UCSD-AML1 (cell line): Measurements from ENCODE around the gene SUSD2.
A peak's percentile ranks its signal among the peaks of the same experiment; 100 is the strongest.

ENCODE experiments used
- DNase-seq: peaks from one replicate; lab custom pipeline; 2025; ENCODE audit not compliant: unreplicated experiment; lab: John Stamatoyannopoulos, UW

Gene SUSD2

DNA sequence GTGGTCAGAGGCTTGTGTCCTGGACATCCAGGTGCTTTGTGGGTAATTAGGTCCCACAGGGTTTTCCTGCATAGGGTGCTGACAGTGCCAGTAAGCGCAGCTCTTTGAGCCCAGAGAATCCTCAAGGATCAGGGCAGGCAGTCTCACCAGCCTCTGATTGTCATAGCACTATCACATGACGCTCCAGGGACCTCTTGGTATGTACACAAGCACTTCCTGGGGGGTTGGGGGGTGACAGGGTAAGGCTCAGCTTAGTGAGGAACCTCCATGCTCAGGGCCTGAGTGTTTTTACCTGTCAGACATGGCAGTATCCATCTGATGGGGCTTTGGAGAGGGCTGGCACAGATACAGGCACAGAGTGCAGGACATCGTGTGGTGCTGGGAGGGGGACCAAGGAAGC lies 27.9 kb upstream of the SUSD2 start:
- DNase-seq: peak; percentile 41

DNA sequence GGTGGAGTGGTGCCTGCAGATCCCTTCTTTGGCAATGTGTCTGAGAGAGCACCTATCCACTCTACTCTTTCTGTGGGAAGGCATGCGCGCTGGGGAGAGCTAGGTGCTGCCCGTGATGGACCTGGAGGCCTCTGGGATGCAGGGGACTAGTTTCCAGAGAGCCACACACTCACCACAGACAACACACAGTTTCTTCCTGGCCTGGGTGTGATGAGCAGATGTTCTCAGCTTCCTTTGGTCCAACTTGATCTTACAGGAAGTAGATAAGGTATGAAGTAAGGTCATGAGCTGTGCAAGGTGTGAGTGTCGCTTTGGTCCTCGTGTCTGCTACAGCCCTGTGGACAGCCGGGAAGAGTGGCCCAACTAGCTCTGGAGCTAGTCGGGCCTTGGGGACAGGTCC lies 27.3 kb upstream of the SUSD2 start:
- DNase-seq: no peak

DNA sequence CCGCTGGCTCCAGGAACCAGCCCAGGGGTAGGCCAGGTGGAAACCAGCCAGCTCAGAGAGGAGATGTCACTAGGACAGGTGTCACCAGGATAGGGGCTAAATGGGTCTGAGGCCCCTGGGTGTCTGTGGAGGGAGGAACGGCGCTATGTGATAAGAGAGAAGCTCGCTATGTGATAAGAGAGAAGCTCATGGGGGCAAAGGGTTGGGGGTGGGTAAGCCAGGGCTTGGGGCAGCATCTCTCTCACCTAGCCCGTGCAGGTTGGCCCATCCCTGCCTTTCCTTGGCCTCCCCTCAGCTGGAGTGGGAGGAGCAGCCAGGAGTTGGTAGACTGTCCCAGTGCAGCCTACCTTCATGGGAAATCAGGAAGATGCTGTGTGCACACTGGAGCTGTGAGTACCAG lies 26.5 kb upstream of the SUSD2 start:
- DNase-seq: no peak

DNA sequence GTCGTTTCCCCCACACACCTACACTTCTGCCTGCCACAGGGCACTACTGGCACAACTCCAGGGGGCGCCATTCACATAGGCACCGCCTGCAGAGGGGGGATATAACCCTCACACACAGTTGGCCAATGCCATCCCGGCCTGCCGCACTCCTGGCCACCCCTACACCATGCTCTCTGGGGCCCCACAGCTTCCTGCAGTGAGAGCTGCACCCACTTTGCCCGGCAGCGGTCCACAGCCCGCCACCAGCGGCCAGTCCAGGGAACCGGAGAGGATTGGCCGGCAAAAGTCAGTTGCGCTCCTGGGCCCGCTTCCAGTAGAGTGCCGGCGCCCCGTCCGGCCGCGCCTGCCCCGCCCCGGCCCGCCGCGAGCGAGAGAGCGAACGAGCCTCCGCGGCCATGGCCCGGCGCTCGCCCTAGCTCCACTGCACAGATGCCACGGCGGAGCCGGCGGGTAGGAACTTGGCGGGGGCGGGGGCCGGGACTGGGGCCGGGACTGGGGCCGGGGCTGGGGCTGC lies 25.6 kb upstream of the SUSD2 start:
- peak; percentile 73 for DNase-seq

DNA sequence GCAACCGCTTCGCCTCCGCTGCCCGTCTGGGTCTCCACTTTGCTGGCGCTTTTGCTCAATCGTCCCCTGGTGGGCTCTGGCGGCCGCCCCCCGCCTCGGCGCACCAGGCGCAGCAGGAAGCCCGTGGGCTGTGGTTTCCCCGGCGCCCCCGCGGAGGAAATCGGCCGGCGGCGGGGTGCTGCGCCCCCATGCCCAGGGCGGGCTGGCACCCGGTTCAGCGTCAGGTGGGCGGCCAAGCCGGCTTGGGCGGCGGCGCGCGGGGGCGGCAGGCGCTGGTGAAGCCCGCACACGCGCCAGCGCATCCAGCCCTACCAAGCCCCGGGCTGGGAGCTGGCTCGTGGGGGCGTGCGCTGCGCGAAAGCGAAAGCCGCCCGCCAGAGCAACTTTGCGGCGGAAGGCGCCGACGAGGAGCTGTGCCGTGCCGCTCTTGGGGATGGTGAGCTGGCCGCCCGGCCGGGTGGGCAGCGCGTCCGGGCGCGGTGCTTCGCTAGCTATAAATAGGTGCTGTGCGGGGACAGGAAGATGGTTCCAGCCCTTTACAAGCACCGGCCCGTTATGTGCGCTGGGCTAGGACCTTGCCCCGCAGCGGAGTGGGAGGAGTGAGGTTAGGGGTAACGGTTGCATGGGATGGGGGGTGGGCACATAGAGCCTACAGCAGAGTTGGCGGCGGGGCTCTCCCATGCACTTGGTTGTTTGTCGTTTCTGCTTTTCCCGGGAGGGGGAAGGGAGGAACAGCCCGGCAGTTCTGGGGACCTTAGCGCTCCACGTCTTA lies 25.0 kb upstream of the SUSD2 start:
- DNase-seq: peak; percentile 70

DNA sequence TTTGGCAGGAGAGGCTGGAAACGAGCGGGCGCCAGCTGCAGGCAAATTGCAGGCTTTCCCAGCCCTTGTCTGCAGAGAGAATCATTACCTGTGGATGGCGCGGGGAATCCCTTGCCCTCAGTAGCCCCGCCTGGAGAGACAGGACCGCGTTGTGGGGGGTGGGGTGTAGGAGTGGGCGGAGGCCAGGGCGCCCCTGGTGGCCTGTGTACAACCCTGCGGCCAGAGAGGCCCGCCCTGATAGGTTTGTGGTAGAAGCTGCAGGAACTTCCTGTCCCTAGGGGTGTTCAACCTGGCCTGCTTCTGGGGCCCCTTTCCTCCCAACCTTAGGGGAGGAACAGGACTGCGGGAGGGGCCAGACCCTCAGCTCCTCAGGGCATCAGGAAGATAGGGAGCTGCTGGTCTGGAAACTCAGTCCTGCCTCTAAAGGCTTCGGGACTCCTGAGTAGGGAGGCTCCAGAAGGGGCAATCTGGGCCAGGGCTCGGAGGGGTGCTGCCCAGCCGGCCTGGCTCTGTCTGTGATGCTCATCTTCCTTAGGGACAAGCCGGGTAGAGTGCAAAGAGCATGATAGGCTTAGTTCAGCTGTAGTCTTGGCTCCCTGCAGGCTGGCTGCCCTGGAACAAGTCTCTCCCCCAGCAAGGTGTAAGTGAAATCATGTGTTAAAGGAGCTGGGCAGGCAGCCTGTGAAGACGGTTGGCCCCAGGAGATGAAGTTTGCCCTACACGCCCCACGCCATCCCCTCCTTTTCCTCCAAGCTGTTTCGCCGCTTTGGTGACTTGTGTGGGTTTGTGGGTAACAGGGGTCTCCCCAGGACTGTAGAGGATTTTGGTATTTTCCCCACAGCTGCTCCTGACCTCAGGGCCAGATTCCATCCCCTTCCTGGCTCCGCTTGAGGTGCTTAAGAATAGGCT lies 24.1 kb upstream of the SUSD2 start:
- DNase-seq: peak; percentile 91

DNA sequence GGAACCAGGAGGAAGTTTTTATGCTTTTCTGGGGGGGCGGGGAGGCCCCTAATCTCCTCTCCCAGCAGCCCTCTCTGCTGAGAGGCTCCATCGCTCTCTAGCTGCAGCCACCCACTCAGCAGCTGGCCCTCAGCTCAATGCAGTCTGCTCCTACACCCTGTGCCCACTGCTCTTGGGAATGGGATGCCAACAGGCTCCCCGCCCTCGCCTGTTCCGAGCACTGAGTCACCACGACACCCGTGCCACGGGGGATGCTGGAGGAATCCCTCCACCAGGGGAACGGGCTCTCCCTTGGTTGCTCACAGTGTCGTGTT lies 23.5 kb upstream of the SUSD2 start:
- DNase-seq: no peak

DNA sequence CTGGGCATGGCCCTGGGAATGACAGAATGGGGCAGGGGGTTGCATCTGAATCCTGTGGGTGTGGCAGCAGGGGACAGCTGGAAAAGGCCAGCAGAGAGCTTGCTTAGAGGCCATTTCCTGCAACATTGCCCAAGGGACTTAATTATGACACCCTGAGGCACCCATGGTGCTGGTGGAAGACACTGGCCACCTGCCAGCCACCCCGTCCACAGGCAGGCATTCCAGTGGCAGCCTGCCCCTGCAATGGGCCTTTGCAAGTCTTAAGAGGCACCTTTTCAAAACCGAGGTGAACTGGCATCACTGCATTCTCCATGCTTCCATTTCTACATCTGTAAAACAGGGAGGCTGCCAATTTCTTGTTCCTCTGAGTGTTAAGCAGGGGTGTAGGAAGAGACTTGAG lies 21.6 kb upstream of the SUSD2 start:
- DNase-seq: no peak

DNA sequence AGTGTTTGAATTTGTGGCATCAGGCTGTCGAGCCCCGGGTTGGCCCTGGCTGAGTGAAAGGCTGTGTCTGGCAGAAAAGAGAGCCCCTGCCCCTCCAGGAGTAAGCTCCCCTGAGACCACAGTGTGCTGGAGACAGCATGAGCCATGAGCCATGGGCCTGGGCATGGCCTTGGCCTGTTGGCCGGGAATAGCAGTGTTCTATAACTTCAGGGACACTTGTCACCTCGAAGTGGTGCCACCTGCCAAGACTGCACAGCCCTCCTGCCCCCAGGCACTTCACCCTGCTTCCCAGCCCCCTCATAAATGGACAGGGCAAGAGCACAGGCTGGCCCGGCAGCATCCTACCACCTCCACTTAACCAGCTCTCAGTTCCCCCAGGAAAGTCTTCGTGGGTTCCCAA lies 20.7 kb upstream of the SUSD2 start:
- DNase-seq: no peak

DNA sequence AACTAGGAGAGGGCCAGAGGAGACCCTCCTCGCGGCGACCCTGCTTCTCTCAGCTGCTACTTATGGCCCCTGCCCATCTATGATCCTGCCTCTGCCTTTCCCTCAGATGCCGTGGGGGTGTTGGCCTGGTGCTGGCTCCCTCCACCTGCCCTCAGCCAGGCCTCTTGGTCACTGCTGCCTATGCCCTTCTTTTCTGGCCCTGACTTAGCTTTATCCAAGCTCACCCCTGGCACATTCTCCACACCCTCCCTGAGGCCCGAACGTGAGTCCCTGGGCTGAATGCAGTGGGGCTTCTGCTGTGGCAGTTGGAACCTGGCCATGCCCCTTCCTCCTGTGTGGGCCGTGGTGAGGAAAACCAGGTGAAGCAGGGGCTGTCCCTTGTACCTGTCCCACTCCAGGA lies 19.8 kb upstream of the SUSD2 start:
- no peak for DNase-seq

DNA sequence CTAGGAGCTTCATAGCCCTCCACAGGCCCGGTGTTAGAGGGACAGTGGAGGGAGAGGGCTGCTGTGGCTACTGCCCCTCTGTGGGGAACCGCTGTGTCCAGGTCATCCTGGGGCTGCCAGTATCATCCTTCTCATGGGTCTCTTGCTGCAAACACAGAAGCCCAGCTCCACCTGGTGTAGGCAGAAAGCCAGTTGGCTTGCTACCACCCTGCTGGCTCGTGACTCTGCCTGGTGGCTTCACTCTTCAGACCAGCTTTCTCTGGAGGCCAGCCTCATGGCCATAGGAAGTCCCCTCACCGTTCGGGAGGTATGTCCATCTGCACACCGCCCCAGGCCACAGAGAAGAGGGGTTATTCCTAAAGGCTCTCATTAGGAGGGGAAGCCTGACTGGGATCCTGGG lies 19.4 kb upstream of the SUSD2 start:
- no peak for DNase-seq

DNA sequence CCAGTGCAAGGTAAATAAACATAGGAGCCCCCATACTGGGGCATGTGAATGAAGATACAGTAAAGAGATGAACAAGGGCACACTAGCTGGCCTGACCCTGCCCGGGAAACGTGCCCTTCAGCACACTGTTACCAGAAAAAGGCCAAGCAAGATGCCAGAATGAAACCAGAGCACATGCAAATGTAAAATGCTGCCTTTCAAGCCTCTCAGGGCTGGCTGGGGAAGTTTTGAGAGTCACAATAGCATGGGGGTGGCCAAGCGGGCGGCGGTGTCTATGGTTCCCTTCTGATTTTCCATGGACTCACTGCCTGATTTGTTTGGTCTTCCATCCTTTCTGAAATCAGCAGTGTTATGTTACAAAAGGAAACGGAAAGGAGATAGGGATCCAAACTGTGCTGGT lies 18.9 kb upstream of the SUSD2 start:
- no peak for DNase-seq

DNA sequence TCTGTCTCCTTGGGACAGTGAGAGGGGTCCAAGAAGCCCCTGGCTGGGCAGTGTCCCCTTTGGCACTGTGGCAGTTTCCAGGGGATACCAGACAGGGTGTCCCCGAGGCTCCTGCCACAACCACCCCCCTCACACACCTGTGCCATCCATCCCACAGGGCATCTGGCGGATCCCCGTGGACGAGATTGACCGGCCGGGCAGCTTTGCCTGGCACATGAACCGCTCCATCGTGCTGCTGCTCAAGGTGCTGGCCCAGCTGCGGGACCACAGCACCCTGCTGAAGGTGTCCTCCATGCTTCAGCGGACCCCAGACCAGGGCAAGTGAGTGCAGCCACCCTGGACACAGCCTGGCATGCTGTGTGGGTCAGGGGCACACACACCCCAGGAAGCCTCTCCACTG lies 17.0 kb upstream of the SUSD2 start:
- no peak for DNase-seq

DNA sequence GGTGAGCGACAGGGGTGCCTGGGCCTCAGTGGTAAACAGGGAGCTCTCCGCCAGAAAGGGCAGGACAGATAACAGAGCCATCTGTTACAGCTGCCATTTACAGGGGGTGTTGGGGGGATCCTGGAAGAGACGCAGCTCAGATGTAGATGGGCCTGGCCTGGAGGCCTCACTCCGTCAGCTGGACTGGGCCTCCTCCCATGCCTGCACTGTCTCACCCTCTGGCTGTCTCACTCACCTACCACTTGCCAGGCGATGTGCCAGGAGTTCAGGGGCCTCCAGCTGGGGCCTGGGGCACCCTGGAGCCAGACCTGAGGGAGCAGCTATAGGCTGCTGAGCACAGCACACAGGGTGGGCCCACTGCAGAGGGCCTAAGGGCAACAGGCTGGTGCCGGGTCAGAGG lies 16.3 kb upstream of the SUSD2 start:
- no peak for DNase-seq

DNA sequence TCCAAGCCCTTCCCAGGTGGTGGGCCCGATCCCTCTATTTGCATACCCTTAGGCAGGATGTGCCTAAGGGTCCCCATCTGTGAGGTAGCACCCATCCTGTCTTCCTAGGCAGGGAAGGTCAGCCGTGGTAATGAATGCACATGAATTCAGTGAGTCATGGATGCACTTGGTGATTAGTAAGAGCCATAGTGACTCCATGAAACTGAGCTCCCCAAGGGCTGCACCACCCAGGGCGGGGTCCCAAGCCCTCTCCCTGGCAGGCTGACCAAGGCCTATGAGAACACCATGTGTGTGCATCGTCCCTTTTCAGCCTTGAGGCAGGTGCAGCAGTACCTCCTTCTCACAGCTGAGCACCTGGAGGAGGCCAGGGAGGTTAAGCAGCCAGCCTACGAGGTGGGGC lies 15.6 kb upstream of the SUSD2 start:
- DNase-seq: no peak

DNA sequence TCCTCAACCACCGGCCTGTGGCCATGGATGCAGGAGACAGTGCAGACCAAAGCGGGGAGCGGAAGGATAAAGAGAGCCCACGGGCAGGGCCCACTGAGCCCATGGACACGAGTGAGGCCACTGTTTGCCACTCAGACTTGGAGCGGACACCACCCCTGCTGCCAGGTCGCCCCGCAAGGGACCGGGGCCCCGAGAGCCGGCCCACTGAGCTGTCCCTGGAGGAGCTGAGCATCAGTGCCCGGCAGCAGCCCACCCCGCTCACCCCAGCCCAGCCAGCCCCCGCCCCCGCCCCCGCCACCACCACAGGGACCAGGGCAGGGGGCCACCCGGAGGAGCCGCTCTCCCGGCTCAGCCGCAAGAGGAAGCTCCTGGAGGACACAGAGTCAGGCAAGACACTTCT lies 14.5 kb upstream of the SUSD2 start:
- DNase-seq: no peak

DNA sequence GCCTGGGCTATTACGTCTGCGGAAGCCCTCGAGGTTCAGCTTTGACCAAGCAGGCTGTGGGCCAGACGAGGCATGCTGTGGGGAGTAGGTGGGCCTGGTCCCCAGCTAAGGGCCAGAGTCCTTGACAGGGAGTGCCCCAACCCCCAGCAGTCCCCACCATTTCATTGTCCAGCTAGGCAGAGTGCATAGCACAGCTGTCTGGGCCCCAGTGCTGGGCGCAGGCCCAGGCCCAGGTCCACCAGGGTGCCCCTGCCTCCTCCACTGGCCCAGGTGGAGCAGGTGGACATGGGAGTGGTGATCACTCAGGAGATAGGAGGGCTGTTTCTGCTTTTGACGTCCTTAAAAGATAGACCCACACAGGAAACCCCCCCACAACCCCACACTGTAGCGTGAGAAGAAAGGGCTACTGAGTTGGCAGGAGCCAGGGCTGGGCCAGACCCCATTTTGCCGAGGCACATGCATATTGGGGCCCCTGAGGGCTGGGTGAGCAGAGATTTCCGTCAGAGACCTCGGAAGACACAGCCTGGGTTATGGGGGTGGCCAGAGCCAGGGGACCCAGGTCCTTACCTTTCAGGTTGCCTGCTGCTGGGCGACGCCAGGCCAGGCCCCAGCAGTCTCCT lies 11.7 kb upstream of the SUSD2 start:
- DNase-seq: no peak

DNA sequence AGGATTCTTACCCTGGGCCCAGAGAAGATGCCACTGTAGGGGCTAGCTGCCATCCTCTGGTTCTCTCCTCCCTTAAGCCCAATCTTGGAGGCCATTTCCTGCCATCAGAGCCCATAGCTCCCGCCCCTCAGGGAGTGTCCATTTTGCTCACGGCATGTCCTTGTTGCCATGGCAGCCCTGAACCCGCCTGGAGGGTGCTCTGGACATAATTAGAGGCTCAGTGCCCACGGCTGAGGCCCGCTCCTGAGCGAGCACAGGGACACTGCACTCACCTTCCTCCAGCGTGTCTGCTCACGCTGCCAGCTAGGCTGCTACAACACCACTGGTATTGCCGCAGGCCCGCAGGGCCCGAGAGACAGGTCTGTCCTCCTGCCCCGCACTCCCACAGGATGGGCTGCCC lies 11.1 kb upstream of the SUSD2 start:
- no peak for DNase-seq

DNA sequence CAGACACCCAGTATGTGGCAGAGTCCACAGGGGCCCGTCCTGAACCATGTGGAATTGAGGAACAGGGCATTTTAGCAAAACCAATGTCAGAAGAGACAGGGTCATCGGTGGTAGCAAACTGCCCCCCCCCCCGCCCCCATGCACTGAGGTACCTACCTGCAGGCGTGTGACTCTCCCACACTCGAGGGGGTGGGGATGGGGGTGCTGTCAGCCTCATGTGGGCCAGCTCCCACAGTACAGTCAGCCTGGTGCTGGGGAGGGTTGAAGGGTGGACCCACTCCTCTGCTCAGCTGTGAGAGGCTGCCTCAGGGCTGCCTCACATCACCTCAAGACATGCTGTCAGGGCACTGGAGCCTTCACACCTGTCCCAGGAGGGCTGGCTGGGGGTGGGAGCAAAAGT lies 10.7 kb upstream of the SUSD2 start:
- DNase-seq: no peak

DNA sequence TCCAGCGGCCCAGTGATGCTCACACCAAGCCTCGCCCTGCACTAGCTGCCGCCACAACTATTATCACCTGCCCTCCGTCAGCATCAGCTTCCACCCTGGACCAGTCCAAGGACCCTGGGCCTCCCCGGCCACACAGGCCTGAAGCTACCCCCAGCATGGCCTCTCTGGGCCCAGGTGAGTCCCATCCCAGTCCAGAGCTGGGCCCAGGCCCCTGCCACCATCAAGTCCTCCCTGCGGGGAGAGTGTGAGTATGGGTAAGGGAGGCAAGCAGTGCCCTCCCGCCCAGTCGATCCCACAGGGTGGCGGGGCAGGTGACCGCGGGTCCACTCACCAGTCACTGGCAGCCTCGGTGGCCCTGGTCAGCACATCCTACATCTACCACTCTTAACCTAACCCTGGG lies 9.5 kb upstream of the SUSD2 start:
- no peak for DNase-seq

DNA sequence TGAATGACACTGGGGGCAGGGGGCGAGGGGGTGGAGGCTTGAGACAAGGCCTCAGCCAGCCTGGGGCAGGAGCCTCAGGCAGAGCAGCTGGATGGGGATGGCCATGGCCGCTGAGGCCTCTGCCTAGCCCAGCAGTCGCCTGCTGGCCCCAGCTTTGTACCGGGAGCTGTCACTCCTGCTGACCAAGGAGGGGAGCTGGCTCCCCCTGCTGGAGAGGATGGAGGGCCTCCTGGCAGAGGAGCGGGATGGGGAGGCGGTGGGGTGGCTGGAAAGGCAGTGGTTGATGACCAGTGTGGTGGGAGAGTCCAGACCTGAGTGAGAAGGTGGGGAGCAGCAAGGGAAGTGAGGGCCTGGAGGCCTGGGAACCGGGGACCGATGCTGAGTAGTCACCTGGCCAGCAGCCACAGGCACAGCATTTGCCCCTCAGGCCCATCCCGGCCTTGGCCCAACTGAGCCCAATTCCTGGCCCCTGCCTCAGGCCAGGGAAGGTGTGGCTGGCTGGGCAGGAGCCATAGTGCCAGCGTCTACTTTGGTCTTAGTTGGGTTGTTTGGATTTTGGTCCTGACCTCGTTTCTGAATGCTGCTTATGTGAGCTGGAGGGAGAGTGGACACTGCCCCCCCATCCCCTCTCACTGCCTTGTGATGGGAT lies 6.0 kb upstream of the SUSD2 start:
- DNase-seq: peak; percentile 70
